HUDEP-2 (cell line): ENCODE data around the gene CADM2.
"Not testable (repeated sequence)": the region's sequence is repeated elsewhere in the genome, so short reads cannot be mapped to it uniquely, and the experiment has no call there.

Experiments
- DNase-seq, 76 experiments: peaks; one replicate each; lab custom pipeline; 2025; ENCODE audit not compliant: unreplicated experiment in 76 of 76; lab: John Stamatoyannopoulos, UW

CADM2 gene

DNA sequence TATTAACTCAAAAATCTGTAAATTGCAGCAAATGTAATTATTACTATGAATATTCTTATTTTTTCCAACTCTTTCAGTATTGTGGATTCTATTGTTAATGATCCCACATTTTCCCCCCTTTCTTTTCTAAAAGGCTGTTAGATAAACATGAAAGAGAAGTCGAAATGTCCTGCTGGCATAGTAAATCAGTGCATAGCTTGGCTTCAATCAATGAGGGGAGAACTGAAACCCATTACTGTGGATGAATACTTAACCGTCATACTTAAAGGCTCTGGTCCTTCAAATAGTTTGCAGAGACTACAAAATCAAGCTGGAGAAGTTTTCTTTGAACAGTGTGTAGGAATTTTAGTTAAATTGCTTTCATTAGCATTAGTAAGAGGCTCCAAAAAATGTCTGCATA, 667.9 kb downstream of the CADM2 start:
- no peak for DNase-seq

DNA sequence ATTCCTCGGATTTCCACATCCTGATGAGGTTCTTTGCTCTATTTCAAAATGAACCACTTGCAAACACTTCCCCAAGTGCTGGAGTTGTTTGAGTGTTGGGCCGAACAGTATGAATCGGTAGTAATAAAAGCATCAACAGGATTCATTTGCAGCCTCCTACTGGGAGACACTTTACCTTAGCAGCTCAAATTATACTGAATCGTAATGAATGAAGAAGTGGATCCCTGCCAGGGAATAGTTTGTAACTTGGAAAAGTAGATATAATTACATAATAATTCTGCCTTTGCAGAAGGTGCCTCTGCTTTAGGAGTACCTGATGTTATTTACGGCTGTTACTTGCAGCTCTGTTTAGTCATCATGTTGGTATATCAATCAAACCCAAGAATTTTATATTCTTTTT, 669.1 kb downstream of the CADM2 start:
- DNase-seq, result no peak

DNA sequence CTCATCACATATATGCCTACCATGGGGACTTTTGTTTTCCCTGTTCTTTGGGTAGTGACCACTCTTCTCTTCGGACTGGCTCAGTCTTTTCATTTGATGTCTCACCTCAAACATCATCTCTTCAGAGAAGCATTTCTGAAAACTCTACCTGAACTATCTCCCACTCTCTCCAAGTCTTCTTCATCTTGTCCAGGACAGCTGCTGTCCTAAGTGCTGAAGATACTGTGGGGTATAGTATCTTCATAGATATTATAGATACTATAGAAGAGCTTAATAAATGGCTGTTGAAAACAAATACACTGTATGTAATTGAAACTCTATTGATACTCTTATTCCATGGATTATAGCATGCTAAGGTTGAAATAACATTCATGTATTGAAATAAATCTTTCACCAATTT, 672.3 kb downstream of the CADM2 start:
- DNase-seq, result no peak

DNA sequence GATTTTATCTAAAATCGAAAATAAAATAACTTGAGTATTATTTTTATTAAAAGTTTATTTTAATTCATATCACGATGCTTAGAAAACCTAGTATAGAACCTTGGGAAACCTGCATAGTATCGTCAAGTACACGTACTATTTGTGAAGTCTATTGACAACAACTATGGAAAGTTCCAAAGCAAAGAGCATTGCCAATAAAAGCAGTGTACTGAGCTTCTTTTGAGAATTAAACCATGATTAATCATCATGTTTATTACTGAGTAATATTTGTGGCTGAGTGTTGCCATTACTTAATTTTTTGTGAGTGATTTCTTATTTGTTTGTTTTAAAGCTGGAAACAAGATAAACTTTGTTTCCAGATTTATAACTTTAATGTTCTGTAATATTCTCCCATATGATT, 674.1 kb downstream of the CADM2 start:
- no peak for DNase-seq

DNA sequence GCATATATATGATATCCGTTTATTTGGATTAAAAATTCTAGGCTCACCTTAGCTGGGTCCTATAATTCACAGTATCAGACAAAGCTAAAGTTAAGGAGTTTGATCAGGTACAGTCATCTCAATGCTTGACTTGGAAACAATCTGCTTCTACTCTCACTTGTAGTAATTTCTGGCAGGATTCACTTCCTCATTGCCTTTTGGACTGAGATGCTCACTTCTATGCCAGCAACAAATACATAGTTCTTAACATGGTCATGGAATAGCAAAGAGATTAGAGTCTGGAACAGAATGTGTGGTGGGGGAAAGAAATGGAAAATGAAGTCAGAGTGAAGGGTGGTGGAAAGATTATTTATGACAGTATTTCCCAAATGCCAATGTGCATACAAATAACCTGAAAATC, 693.6 kb downstream of the CADM2 start:
- DNase-seq, result no peak

DNA sequence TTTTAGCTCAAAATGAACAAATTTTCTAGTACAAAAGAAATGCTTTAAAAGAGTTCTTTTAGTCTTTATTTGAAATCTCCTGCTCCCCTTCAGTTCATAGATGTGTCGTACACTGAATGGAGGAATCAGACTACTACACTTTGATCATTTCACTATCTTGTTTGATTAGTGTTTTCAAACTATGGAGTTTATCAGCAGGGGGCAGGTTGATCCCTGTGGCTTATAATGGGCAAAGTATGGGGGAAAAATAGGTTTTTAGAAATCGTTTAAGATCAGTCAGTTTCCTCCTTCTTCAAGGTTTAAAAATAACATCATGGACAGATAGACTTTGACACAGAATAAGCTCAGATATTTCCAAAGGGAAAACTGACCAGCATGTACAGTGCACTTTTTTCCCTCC, 701.7 kb downstream of the CADM2 start:
- no peak for DNase-seq

DNA sequence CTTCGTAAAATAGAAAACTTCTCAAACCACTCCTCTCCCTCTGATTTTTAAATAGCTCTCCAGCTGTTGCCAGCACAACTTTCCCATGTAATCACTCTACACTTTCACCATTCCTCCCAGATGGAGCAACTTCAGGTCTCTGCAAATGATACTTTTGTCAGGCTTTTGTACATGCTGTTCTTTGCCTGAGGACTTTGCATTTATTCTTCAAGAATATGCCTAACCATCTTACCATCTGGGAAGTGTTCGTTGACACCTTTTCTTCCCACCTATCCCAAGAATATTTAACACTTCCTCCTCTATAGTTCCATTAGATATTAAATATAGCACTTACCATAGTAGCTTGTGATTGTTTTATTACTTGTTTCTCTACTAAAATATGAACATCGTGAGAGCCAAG, 703.7 kb downstream of the CADM2 start:
- no peak for DNase-seq

DNA sequence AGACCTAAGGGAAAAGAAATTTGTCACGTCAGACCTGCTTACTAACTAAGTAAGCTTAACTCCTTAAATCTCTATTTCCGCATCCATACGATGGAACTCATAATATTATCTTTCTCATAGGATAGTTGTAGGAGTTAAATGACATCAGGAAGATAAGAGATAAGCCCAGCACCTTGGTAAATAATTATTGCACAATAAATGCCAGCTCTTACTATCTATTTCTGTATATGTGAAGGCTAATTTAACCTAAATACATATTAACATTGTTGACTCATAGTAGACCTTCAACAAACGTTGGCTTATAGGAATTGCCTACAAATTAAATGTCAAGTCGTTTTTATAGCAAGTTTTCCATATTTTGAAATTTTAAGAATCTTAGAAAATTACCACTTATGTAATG, 709.0 kb downstream of the CADM2 start:
- DNase-seq, result no peak

DNA sequence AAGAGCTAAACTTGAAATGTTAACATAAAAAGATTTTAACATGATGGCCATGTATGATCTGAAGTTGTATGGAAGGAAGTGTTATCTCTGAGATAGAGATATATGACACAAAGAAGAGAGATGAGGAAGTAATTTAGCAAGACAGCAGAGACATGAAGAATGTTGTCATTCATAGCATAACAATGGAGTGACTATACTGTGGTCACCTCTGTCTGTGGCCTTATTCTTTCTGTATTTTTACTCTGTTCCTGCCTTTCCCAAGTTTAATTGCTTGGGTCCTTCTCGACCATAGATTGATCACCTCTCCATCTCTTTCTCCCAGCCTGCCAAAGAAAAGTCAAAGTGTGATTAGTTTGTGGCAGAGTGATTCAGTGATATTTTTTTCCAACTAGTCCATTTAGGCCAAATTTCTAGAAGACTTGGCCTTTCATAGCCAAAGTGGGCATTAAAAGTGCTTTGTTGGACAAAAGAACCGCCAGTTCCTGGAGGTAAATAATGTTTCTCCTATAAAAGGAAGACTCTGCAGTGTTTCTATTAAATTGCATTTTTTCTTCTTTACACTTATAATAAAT, 711.9 kb downstream of the CADM2 start:
- DNase-seq, result no peak

DNA sequence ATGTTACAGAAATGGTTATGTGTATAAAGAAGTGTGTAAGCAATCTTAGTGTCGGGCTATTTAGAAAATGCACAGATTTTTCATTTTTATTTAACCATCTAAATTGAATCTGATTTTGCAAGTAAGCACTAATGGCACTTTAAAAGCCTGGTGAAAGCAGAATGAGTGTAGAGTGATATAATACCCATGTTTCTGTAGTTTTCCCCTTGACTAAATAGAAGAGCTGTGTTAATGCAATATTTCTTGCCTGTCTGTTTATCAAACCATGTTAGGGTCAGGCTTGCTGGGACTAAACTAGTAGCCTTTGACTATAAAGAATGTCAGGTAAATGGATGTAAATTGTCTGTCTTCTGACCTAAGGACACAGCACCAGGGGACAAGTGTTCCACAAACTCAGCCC, 714.0 kb downstream of the CADM2 start:
- DNase-seq, result no peak

DNA sequence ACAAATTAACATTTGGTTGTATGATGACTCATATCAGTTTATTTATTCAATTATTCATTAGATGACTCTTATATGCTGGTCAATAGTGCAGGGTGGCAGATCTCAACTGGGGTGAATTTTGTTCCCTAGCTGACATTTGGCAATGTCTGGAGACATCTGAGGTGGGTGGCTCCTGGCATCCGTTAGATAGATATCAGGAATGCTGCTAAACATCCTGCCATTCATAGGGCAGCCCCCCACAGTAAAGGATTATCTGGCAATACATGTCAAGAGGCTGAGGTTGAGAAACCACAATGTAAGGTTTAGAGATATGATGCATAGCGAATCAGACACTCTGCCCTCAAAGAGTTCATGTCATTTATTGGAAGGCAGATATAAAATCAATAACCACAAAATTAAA, 719.9 kb downstream of the CADM2 start:
- no peak for DNase-seq

DNA sequence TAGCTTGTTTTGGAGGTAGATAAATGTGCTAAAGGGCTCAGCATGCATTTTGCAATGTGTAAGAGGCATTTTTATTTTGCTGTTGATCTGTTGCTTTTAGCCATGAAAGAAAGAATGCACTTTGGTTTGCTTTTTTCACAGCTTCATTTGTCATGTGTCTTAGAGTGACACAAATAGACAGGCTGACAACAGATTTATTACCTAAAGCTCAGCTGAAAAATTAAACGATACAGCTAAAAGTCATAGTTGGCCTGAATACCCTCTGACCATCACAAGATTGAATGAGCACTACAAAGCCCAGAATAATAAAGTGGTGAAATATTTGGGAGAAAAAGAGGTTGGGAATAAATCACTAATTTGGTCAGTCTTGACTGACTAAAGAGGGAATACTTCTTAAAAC, 723.1 kb downstream of the CADM2 start:
- no peak for DNase-seq

DNA sequence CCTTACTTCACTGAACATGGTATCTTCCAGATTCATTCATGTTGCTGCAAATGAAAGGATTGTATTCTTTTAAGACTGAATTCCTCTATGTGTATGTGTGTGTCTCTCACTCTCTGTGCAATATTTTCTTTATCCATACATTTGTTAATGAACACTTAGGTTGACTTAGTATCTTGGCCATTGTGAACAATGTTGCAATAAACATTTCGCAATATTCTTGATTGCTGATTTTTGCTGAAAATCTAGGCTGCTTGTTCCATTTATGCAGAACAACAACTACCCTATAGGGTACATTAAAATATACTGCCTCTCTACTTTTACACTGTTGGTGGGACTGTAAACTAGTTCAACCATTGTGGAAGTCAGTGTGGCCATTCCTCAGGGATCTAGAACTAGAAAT, 732.4 kb downstream of the CADM2 start:
- DNase-seq, result no peak

DNA sequence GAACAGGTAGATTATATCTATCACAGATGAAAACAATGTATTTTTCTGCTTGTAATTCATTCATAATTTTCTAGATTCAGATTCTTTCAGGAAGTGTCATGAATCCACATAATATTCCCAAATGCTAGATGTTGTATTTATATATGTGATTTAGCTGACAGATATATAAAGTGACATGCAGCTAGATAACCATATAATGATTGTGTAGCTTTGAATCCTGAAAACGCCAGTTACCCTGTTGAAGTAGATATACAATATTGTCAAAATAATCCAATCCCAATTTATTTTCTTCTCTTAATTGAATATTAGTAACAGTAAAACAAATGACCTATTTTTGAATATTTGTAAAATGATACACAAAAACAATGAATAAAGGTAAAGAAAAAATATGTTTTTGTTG, 738.4 kb downstream of the CADM2 start:
- no peak for DNase-seq

DNA sequence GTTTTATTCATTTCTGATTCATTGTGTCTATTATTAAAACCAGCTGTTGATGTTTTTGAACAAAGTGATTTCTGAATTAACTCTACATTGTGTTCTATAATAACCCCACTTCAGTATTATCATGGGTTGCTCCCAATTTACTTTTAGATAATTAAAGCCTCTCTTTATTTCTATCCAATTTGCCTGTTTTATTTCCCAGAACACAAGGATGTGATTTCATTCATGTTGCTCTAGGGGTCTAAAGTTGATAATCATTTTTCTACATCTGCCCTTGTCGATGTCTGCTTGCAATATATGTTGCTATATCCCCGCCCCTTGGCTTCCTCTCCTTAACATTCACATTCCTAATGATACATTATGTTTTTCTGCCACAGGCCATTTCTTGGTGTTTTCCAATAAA, 747.3 kb downstream of the CADM2 start:
- no peak for DNase-seq

DNA sequence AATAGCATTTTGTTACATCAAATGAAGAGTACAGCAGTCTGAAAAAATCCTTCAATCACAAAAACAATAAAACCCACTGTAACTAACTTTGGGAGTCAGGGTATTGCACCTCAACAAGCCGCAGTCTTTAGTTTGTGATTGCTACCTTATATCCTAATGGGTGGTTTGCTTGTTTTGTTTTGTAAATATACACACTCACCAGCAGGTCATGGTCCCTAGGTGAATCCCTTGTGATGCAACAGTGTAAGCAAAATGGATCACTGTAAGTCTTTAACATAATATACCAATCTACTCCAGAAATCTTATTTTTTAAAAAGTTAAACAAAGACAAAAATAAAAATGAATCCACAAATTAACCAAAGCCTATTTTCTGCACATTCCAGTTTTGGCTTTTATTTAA, 749.5 kb downstream of the CADM2 start:
- not testable (repeated sequence) for DNase-seq

DNA sequence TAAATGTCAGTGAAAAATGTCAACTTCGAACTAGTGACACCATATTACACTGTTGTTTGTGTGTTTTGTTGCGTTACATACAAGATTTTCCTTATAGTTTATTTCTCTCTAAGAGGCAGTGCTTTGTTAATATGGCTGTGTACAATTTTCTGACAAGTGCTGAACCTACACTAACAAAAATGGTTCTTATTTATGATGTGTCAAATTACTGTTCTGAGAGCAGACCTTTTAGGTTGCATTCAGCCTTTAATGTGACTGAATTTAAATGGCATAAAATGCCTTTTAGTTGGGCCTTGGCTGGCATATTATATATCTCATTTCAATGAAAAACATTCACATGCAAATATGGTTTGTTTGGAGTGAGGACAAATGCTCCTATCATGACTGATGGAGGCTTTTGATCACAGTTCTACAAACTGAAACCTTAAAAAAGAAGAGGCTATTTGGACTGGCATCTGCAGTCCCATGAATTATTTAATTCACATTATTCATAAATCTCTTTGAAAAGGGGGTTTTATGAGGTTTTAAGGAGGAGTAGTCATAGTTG, 750.6 kb downstream of the CADM2 start:
- DNase-seq, result no peak

DNA sequence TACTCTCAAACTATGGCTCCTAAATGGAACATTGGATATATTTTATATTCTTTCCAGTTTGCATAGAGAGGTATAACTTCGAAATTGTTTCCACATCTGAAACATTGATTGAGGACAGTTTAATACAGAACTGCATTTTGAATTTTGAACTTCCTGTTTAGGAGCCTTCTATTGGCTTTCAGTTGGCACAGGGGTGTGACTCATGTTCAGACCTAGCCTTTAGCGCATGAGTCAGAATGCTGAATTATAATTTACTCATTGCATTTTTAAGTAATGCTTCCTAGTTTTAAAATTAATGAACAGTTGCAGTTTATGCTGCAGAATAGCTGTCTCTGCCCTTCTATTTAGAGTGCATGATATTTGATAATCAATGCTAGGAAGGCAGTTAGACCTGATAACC, 751.7 kb downstream of the CADM2 start:
- no peak for DNase-seq

DNA sequence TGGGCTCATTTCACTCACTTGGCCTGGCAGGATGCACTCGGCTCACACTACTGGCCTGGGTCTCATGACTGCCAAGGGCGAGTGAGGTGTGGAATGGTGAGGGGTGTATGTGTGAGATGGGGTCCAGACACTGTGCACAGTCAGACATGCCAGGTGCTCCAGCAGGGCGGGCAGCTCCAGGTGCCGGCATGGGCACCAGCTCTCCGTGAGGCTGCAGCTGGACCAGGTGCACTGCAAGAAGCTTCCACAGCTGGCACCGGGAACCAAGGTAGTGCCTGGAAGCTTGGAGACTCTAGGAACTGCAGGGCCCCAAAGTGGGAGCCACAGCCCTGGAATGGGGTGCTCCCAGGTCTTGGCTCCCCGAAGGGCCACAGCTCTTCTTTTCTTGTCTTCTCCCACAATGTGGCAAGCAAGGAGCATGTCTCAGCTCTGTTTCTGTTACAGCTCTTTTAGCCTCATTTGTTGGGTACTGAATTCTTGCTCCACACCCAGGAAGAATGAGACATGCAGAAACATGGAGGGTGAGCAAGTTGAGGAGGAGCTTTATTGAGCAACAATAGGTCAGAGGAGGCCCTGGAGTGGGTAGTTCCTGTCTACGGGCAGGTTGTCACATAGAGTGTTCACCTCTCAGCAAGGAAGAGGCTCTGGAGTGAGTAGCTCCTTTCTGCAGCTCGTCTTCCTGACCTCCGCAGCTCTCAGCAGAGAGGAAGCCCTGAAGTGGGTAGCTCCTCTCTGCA, 762.8 kb downstream of the CADM2 start:
- no peak for DNase-seq

DNA sequence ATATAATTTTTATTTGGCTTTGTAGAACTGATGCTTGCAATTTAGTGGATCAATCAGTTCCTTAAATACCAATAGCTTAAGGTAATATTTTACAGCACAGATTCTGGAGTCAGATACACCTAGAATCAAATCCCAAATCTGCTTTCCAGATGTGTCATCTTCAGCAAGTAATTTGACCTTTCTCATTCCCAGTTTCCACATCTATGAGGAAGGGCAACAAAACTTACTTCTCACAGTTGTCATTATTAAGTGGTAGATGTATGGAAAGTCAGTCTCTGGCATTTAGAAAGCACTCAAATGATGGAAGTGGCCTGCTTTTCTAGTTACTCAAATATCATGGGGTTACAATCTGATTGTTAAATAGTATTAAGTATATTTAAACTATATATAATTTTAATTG, 767.0 kb downstream of the CADM2 start:
- no peak for DNase-seq

DNA sequence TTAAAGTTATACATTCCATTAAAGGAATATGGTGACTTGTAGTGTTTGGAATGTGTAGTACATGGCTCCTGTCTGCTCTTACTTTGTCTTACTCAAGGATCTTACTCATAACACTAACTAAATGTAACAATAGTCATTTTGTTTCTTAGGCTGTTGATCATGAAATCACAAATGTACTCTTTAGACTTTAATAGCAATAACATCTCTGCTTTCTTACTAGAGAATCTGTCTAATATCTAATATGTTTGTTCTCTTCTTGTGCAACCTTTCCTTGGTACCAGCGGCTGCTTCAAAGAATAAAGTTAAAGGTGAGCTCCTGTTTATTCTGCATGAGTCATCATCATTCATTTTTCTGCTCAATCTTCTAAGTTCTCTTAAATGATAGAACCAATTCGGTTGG, 767.5 kb downstream of the CADM2 start:
- no peak for DNase-seq

DNA sequence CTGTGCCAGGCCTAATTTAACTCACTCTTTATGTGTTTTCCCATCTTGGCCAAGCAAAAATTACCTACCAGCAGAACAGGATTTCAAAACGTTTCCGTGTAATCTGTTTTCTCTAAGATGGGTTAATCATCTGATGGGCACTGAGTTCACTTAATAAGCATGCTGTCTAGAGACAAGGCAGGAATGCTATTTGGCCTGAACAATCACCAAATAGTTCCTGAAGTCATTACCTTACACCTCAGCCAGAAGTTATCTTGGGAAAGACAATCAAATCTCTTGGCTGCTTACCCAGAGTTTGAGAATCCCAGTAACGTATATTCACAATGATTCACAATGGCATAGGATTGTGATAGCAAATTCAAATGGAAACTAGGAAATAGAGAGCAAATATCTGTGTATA, 779.1 kb downstream of the CADM2 start:
- DNase-seq, result no peak

DNA sequence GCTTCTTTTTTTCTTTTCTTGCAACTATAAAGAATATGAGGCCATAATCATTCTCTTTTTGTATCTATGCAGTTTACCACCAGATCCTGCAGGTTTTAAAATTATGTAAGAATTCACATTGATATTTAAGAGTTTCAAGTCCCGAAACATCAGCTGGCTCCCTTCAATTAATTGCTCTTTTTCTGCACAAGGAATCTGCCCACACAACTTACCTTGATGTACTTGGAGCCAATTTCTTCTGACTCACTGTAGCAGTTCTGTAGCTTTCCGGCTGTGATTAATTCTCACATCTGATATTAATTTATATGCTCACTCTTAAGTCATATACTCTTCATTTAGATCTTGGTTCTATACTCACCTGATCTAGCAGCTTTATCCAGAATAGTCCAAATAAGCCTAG, 781.8 kb downstream of the CADM2 start:
- DNase-seq, result no peak
